Panc1 (cell line): ENCODE data around the gene YPEL3.

Experiments used
- POLR2AphosphoS5 ChIP-seq: IDR thresholded peaks from 2 replicates; pipeline ENCODE4 v1.6.1; 2012; ENCODE audit warnings: mild to moderate bottlenecking, low read depth, low read length, moderate library complexity
- REST ChIP-seq, 2 experiments: IDR thresholded peaks; 2 replicates each; pipeline ENCODE4 v1.6.1; 2011 to 2012; ENCODE audit warnings: low read depth in 2 of 2, control low read depth in 1 of 2, low read length in 1 of 2, mild to moderate bottlenecking in 1 of 2, moderate library complexity in 1 of 2; ENCODE audit not compliant: insufficient read depth in 1 of 2
- SIN3A ChIP-seq: IDR thresholded peaks from 2 replicates; pipeline ENCODE4 v1.6.1; 2012; ENCODE audit warnings: low read depth, mild to moderate bottlenecking, low read length, moderate library complexity, borderline replicate concordance; ENCODE audit not compliant: insufficient read depth
- TF ChIP-seq, protein P1 (sequence below): fragments of 450-650 bp; IDR thresholded peaks from 2 replicates; pipeline ENCODE4 v1.5.1; 2017; ENCODE audit warnings: mild to moderate bottlenecking

DNA sequence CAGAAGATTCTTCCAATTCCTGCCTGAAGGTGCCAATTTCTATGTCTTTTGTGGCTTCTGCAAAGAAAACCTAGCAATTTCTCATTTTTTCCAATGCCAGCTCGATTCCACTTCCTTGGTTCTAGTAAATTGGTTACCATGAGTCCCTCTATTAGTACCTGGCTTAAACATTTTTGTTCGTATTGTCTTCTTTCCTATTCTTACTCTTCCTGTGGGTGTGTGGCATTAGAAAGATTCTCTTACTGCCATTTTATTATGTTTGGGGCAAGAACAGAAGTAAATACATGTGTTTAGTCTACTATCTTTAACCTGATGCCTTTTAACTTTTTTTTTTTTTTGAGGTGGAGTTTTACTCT lies 47.3 kb upstream of the YPEL3 start:
- TF ChIP-seq, protein P1, sequence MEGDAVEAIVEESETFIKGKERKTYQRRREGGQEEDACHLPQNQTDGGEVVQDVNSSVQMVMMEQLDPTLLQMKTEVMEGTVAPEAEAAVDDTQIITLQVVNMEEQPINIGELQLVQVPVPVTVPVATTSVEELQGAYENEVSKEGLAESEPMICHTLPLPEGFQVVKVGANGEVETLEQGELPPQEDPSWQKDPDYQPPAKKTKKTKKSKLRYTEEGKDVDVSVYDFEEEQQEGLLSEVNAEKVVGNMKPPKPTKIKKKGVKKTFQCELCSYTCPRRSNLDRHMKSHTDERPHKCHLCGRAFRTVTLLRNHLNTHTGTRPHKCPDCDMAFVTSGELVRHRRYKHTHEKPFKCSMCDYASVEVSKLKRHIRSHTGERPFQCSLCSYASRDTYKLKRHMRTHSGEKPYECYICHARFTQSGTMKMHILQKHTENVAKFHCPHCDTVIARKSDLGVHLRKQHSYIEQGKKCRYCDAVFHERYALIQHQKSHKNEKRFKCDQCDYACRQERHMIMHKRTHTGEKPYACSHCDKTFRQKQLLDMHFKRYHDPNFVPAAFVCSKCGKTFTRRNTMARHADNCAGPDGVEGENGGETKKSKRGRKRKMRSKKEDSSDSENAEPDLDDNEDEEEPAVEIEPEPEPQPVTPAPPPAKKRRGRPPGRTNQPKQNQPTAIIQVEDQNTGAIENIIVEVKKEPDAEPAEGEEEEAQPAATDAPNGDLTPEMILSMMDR = no peak
- TF ChIP-seq REST (IDR thresholded peaks at IDR 0.05; ENCODE audit: insufficient read depth in 1 of 2, low read depth in 2 of 2, low read length in 1 of 2) = no peak
- no peak for TF ChIP-seq POLR2AphosphoS5
- no peak for TF ChIP-seq SIN3A
